Stomach (tissue), 9 donors: Measurements from ENCODE around the gene RNPS1. TPM values are rescaled to one million over a fixed set of nuclear protein-coding genes. Genes with fewer than 3 reads are reported as not detected.

Experiments
- DNase-seq, 2 donors: peaks; one replicate each; pipeline versions ENCODE4 v3.0.0 to v3.0.0-alpha.2; 2013 to 2019
- H3K27ac ChIP-seq, 5 donors: fragments of 200-600 bp in 4 of 5; sonication (generic) in 4 of 5; one replicate each; pipeline ENCODE4 v1.5.1; 2013 to 2019; ENCODE audit warnings: mild to moderate bottlenecking in 1 of 5, moderate library complexity in 1 of 5
- H3K27me3 ChIP-seq, 3 donors: fragments of 200-600 bp; sonication (generic); one replicate each; pipeline ENCODE4 v1.5.1; 2017 to 2019; ENCODE audit warnings: mixed run types in 1 of 3
- H3K36me3 ChIP-seq, 4 donors: fragments of 200-600 bp; sonication (generic); 1 replicate in 3 of 4; 2 replicates in 1 of 4; pipeline ENCODE4 v1.5.1; 2016 to 2019
- H3K4me1 ChIP-seq, 4 donors: fragments of 200-600 bp; sonication (generic); one replicate each; pipeline ENCODE4 v1.5.1; 2016 to 2019
- H3K4me3 ChIP-seq, 4 donors: fragments of 200-600 bp; sonication (generic) in 3 of 4; one replicate each; pipeline ENCODE4 v1.5.1; 2016 to 2019; ENCODE audit warnings: mild to moderate bottlenecking in 1 of 4
- H3K9me3 ChIP-seq, 4 donors: fragments of 200-600 bp; sonication (generic); one replicate each; pipeline ENCODE4 v1.5.1; 2016 to 2019
- EP300 ChIP-seq: sonication (generic); formaldehyde crosslinking; IDR thresholded peaks from one replicate; pipeline ENCODE4 v1.6.1; 2017; ENCODE audit warnings: antibody characterized with exemption
- POLR2A ChIP-seq, 4 donors: fragments of 450-650 bp; IDR thresholded peaks; one replicate each; pipeline ENCODE4 v1.6.1; 2016; ENCODE audit warnings: antibody characterized with exemption in 4 of 4, control low read depth in 2 of 4, mild to moderate bottlenecking in 1 of 4, moderate library complexity in 1 of 4
- POLR2AphosphoS5 ChIP-seq, 3 donors: sonication (generic); formaldehyde crosslinking; IDR thresholded peaks; one replicate each; pipeline ENCODE4 v1.6.1; 2016; ENCODE audit warnings: antibody characterized with exemption in 3 of 3
- WGBS, 5 donors: extraction: QIAGEN DNeasy Blood & Tissue Kit in 3 of 5; methylation state at CpG; one replicate each; pipeline versions ENCODE4 v1.1.5 to v1.1.7; 2013 to 2018; 5-methylcytosine and 5-hydroxymethylcytosine counted together
- intact Hi-C: fragments of 100-400 bp; cut with DNase I; formaldehyde crosslinking; loops from one replicate; pipeline ENCODE4 v1.15.1; 2023; ENCODE audit warnings: low total_unique reads
- polyA plus RNA-seq, 3 donors: library from polyadenylated mRNA; stranded (reverse); fragments of 200-250 nt; gene quantifications; one replicate each; pipeline ENCODE4 v1.2.3, GENCODE V29; 2013
- total RNA-seq, 5 donors: library from RNA; depleted of rRNA; stranded (reverse); fragments of >200 nt; gene quantifications; one replicate each; pipeline versions ENCODE4 v1.1.0 to v1.2.3, GENCODE V29; 2014 to 2016
- TF ChIP-seq, protein P1 (sequence below), 7 experiments: fragments of 450-650 bp in 4 of 7; fragments of 200-600 bp in 3 of 7; sonication (generic) in 3 of 7; IDR thresholded peaks; one replicate each; pipeline ENCODE4 v1.5.1; 2016 to 2019; ENCODE audit warnings: antibody characterized with exemption in 7 of 7, control low read depth in 2 of 7, mild to moderate bottlenecking in 1 of 7
- donor health status: healthy with polysubstance abuse.
- donor health status: Bipolar disorder and iron deficiency.
- donor health status: healthy.

The RNPS1 gene
- total and polyA plus RNA-seq, 8 donors: 72.7 to 162 (median 115) TPM

DNA sequence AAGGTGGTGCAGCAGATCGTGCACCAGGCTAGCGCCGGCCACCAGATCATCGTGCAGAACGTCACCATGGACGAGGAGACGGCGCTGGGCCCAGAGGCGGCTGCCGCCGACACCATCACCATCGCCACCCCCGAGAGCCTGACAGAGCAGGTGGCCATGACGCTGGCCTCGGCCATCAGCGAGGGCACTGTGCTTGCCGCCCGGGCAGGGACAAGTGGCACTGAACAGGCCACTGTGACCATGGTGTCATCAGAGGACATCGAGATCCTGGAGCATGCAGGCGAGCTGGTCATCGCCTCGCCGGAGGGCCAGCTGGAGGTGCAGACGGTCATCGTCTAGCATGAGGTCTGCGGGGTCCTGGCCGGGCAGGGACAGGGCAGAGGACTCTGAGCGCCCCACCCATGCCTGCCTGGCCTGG is 32.7 kb downstream of the RNPS1 start:
- peaks cover 49 to 67% (median 62%) of the 10 kb centered on the region in 4 donors for H3K36me3 ChIP-seq
- no peak for TF ChIP-seq POLR2AphosphoS5 (IDR thresholded peaks at IDR 0.05)
- TF ChIP-seq, protein P1, sequence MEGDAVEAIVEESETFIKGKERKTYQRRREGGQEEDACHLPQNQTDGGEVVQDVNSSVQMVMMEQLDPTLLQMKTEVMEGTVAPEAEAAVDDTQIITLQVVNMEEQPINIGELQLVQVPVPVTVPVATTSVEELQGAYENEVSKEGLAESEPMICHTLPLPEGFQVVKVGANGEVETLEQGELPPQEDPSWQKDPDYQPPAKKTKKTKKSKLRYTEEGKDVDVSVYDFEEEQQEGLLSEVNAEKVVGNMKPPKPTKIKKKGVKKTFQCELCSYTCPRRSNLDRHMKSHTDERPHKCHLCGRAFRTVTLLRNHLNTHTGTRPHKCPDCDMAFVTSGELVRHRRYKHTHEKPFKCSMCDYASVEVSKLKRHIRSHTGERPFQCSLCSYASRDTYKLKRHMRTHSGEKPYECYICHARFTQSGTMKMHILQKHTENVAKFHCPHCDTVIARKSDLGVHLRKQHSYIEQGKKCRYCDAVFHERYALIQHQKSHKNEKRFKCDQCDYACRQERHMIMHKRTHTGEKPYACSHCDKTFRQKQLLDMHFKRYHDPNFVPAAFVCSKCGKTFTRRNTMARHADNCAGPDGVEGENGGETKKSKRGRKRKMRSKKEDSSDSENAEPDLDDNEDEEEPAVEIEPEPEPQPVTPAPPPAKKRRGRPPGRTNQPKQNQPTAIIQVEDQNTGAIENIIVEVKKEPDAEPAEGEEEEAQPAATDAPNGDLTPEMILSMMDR (IDR thresholded peaks at IDR 0.05): no peak
- TF ChIP-seq POLR2A (IDR thresholded peaks at IDR 0.05): no peak
- no peak for TF ChIP-seq EP300
- DNase-seq: no peak
- intact Hi-C loops: no loop called here
- no peak overlapping the region for H3K4me3 ChIP-seq
- H3K4me1 ChIP-seq: peaks cover 18 to 32% (median 24%) of the 10 kb centered on the region in 4 donors
- no peak overlapping the region for H3K27ac ChIP-seq
- peaks cover 5 to 45% (median 28%) of the 10 kb centered on the region in 3 donors for H3K27me3 ChIP-seq
- H3K9me3 ChIP-seq: no peaks in the 10 kb centered on the region
- 84 to 97% (median 94%) methylated on average over 23 to 28 of the region's 28 CpGs for WGBS, 5 donors

DNA sequence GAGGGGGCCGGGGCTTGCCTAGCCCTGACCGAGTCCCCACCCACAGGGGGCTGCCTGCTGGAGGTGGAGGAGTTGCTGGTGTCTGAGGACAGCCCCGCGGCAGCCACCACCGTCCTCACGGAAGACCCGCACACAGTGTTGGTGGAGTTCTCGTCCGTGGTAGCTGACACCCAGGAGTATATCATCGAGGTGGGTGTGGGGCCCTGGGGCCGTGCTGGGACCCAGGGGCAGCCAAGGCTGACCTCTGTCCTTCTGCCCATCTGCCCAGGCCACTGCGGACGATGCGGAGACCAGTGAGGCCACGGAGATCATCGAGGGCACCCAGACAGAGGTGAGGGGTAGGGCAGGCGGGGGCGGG is 33.1 kb downstream of the RNPS1 start:
- H3K27me3 ChIP-seq: peaks cover 5 to 45% (median 28%) of the 10 kb centered on the region in 3 donors
- TF ChIP-seq, protein P1 (IDR thresholded peaks at IDR 0.05): no peak
- TF ChIP-seq POLR2A (IDR thresholded peaks at IDR 0.05) (no peak), POLR2AphosphoS5 (IDR thresholded peaks at IDR 0.05) (no peak), EP300 (no peak)
- H3K4me1 ChIP-seq: peaks cover 18 to 32% (median 24%) of the 10 kb centered on the region in 4 donors
- no peaks in the 10 kb centered on the region for H3K9me3 ChIP-seq
- intact Hi-C loops: no loop called here
- WGBS, 5 donors: 76 to 94% (median 91%) methylated on average over 8 to 18 of the region's 18 CpGs
- H3K36me3 ChIP-seq: peaks cover 54 to 67% (median 64%) of the 10 kb centered on the region in 4 donors
- no peak overlapping the region for H3K27ac ChIP-seq
- DNase-seq: no peak
- no peak overlapping the region for H3K4me3 ChIP-seq

DNA sequence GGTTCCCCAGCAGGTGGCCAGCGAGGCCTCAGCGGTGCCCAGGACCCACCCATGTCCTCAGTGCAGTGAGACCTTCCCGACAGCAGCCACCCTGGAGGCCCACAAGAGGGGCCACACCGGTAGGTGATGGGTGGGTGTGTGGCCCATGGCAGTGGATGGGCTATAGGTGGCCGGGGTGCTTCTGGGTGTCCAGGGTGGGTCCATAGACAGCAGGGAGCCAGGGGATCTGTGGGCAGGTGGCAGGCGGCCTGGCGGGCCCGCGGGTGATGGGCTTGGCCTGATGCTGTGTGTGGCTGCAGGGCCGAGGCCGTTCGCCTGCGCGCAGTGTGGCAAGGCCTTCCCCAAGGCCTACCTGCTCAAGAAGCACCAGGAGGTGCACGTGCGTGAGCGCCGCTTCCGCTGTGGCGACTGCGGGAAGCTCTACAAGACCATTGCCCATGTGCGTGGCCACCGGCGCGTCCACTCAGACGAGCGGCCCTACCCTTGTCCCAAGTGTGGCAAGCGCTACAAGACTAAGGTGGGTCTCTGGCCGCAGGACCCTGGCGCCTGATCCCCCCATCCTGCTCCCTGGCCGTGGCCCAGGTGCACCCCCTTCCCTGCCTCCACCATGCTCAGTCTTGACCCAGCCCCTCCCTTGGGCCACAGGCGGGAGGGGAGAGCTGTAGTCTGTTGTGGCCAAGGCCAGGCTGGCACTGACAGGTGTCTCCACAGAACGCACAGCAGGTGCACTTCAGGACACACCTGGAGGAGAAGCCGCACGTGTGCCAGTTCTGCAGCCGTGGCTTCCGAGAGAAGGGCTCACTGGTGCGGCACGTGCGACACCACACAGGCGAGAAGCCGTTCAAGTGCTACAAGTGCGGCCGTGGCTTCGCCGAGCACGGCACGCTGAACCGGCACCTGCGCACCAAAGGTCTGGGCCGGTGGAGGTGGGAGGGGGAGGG is 33.8 kb downstream of the RNPS1 start:
- no peak overlapping the region for H3K27ac ChIP-seq
- 91 to 94% (median 93%) methylated on average over 31 to 51 of the region's 51 CpGs for WGBS, 5 donors
- no peak for DNase-seq
- peaks cover 18 to 32% (median 24%) of the 10 kb centered on the region in 4 donors for H3K4me1 ChIP-seq
- peaks cover 5 to 45% (median 28%) of the 10 kb centered on the region in 3 donors for H3K27me3 ChIP-seq
- no peak overlapping the region for H3K4me3 ChIP-seq
- no peaks in the 10 kb centered on the region for H3K9me3 ChIP-seq
- intact Hi-C loops: no loop called here
- no peak for TF ChIP-seq POLR2A (IDR thresholded peaks at IDR 0.05)
- TF ChIP-seq, protein P1 (IDR thresholded peaks at IDR 0.05): no peak
- no peak for TF ChIP-seq POLR2AphosphoS5 (IDR thresholded peaks at IDR 0.05)
- no peak for TF ChIP-seq EP300
- H3K36me3 ChIP-seq: peaks cover 60 to 70% (median 68%) of the 10 kb centered on the region in 4 donors

DNA sequence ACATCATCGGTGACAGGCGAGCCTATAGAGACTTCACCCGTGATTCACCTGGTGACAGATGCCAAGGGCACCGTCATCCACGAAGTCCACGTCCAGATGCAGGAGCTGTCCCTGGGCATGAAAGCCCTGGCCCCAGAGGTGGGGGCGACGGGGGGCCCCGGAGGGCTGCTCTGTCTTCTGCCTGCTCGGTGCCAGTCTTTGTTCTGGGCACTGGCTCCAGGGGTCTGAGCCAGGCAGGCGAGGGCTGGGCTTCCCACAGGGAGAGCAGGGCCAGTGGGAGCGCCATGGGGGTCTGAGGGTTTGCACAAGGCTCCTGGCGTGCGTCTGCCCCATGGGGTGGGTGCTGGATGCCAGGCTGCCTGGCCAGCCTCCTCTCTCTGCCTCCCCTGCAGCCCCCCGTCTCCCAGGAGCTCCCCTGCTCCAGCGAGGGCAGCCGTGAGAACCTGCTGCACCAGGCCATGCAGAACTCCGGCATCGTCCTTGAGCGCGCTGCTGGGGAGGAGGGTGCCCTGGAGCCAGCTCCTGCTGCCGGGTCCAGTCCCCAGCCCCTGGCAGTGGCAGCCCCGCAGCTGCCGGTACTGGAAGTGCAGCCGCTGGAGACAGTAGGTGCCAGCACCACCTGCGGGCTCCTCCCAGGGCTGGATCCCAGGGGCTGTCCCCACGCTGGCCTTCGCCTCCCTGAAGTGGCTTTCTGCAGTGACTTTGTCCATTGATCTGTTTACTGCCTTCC is 34.7 kb downstream of the RNPS1 start:
- no peak overlapping the region for H3K4me3 ChIP-seq
- H3K27me3 ChIP-seq: peaks cover 5 to 39% (median 26%) of the 10 kb centered on the region in 3 donors
- WGBS, 5 donors: 93 to 97% (median 96%) methylated on average over 7 to 28 of the region's 28 CpGs
- no peaks in the 10 kb centered on the region for H3K9me3 ChIP-seq
- intact Hi-C loops: no loop called here
- no peak for TF ChIP-seq EP300
- TF ChIP-seq POLR2AphosphoS5 (IDR thresholded peaks at IDR 0.05): no peak
- no peak for TF ChIP-seq POLR2A (IDR thresholded peaks at IDR 0.05)
- TF ChIP-seq, protein P1 (IDR thresholded peaks at IDR 0.05): no peak
- H3K4me1 ChIP-seq: peaks cover 18 to 26% (median 24%) of the 10 kb centered on the region in 4 donors
- DNase-seq: no peak
- H3K36me3 ChIP-seq: peaks cover 69 to 79% (median 77%) of the 10 kb centered on the region in 4 donors
- no peak overlapping the region for H3K27ac ChIP-seq
